Panc1 (cell line): ENCODE results near the gene NQO1. TPM values are rescaled to one million over a fixed set of nuclear protein-coding genes. Genes with fewer than 3 reads are reported as not detected.
A peak's percentile ranks its signal among the peaks of the same experiment; 100 is the strongest.
"Not testable (repeated sequence)": the region's sequence is repeated elsewhere in the genome, so short reads cannot be mapped to it uniquely, and the experiment has no call there.

Experiments used
- ATAC-seq: fragments of 200-7000 bp; cut with Tn5 transposase; 2 replicates; pipeline ENCODE4 v1.9.1; 2020; ENCODE audit warnings: mild to moderate bottlenecking, moderate library complexity
- BruUV-seq: library from RNA; stranded (reverse); fragments of 400-500 nt; replicated peaks from 2 replicates; lab custom pipeline; 2021; lab: Mats Ljungman, UMichigan
- CTCF ChIA-PET: fragments of 300-600 bp; sonication (Branson Sonifier 250); formaldehyde crosslinking; loops from one replicate; lab custom pipeline; 2022; ENCODE audit warnings: antibody characterized with exemption; lab: Charles Lee
- POLR2A ChIA-PET: fragments of 300-600 bp; sonication (Branson Sonifier 250); formaldehyde crosslinking; loops from one replicate; lab custom pipeline; 2022; ENCODE audit warnings: antibody characterized with exemption; lab: Charles Lee
- DNase-seq: peaks from one replicate; pipeline ENCODE4 v3.0.0-alpha.2; 2010; ENCODE audit warnings: low read depth, low spot score
- H3K27ac ChIP-seq: 2 replicates; pipeline ENCODE4 v1.5.1; 2011; ENCODE audit warnings: mild to moderate bottlenecking, low read length, inconsistent platforms
- H3K27me3 ChIP-seq: fragments of 200-500 bp; sonication (Bioruptor generic); 2 replicates; pipeline ENCODE4 v1.6.0; 2014; ENCODE audit warnings: low read length, inconsistent platforms; ENCODE audit not compliant: control insufficient read depth, insufficient read depth
- H3K36me3 ChIP-seq: fragments of 200-500 bp; sonication (Bioruptor generic); 2 replicates; pipeline ENCODE4 v1.5.1; 2014; ENCODE audit warnings: inconsistent platforms, mild to moderate bottlenecking, low read length, moderate library complexity; ENCODE audit not compliant: control insufficient read depth, insufficient read depth
- H3K4me1 ChIP-seq: 2 replicates; pipeline ENCODE4 v1.5.1; 2011; ENCODE audit warnings: inconsistent platforms, mild to moderate bottlenecking, low read length, moderate library complexity; ENCODE audit not compliant: control insufficient read depth, insufficient read depth
- H3K4me3 ChIP-seq, 2 experiments: 2 replicates each; pipeline ENCODE4 v1.5.1; 2011 to 2012; ENCODE audit warnings: low read depth in 2 of 2, low read length in 2 of 2, mild to moderate bottlenecking in 2 of 2, inconsistent platforms in 1 of 2, moderate library complexity in 1 of 2
- H3K9me3 ChIP-seq: fragments of 200-500 bp; sonication (Bioruptor generic); 2 replicates; pipeline ENCODE4 v1.5.1; 2014; ENCODE audit warnings: low read depth, mild to moderate bottlenecking, inconsistent platforms, low read length, moderate library complexity; ENCODE audit not compliant: control insufficient read depth, insufficient read depth
- CTCF ChIP-seq: fragments of 450-650 bp; IDR thresholded peaks from 2 replicates; pipeline ENCODE4 v1.5.1; 2017; ENCODE audit warnings: mild to moderate bottlenecking
- POLR2AphosphoS5 ChIP-seq: IDR thresholded peaks from 2 replicates; pipeline ENCODE4 v1.6.1; 2012; ENCODE audit warnings: mild to moderate bottlenecking, low read depth, low read length, moderate library complexity
- SIN3A ChIP-seq: IDR thresholded peaks from 2 replicates; pipeline ENCODE4 v1.6.1; 2012; ENCODE audit warnings: low read depth, mild to moderate bottlenecking, low read length, moderate library complexity, borderline replicate concordance; ENCODE audit not compliant: insufficient read depth
- TCF7L2 ChIP-seq: IDR thresholded peaks from 2 replicates; pipeline ENCODE4 v1.6.1; 2011; ENCODE audit warnings: mild to moderate bottlenecking, low read depth, low read length, inconsistent platforms
- in situ Hi-C: cut with HindIII; loops from 2 replicates; pipeline ENCODE4 v1.10.0; 2016; ENCODE audit warnings: low sequenced_read_pairs, low pct_unique_long_range_greater_than_20kb
- intact Hi-C: fragments of 100-400 bp; cut with micrococcal nuclease; formaldehyde crosslinking; loops from one replicate; pipeline ENCODE4 v1.10.0; 2022; ENCODE audit not compliant: unreplicated experiment
- total RNA-seq: library from RNA; stranded (reverse); gene quantifications from one replicate; pipeline ENCODE4 v1.2.1, GENCODE V29; 2021; ENCODE audit not compliant: unreplicated experiment
- TF ChIP-seq, protein P1 (sequence below), 2 experiments: IDR thresholded peaks; 2 replicates each; pipeline ENCODE4 v1.6.1; 2011 to 2012; ENCODE audit warnings: low read depth in 2 of 2, control low read depth in 1 of 2, low read length in 1 of 2, mild to moderate bottlenecking in 1 of 2, moderate library complexity in 1 of 2; ENCODE audit not compliant: insufficient read depth in 1 of 2

Gene NQO1
- total RNA-seq, 1 experiment from 2014 or later, result 147 TPM

DNA sequence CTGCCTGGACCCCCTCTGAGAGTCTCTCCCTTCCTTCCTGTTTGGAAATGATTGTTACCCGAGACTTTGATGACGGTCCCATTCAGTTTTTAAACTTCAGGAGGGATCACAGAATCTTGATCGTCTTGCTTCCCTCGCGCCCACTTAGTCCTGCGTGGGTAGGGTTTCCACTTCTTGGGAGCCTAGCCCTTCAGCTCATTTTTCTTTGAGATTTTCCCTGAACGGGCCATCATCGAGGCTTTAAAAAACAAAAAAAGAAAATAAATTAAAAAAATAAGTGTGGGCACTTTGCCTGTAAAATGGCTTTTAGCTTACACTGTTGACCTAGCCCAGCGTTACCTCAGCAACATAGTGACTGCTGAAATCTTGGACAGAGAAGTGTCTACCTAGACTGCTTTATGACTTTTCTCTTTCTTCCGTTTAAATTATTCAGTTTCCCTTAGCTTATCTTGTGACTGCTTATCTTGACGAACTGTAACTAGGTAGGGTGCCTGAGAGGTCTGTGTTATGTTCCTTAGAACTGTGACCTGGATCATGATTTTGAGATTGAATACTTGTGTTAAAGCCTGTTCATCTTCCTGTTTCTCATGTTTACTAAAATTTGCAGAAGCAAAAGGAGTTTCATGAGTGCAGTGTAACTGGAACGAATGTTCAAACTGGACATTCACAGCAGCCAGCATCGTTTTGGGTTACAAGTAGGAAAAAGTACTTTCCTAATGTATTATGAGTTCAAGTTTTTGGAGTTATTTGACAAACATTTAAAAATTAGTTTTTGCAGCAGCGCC, 36.6 kb upstream of the NQO1 start:
- intact Hi-C loops, result no loop called here
- in situ Hi-C loops, result no loop called here
- DNase-seq (no peak), ATAC-seq (peak; percentile 44)
- Histone ChIP-seq H3K9me3 (no peaks in the 10 kb centered on the region), H3K4me3 (peak overlapping the region; percentile 85 to 92), H3K36me3 (no peaks in the 10 kb centered on the region; the same call in 1 of the 2 replicates), H3K27ac (peak overlapping the region; percentile 93), H3K4me1 (peaks cover 7% of the 10 kb centered on the region), H3K27me3 (no peaks in the 10 kb centered on the region)
- BruUV-seq, result no TSS peak
- ChIA-PET CTCF (no interaction called here), POLR2A (no interaction called here)
- TF ChIP-seq TCF7L2, result no peak
- TF ChIP-seq SIN3A, result no peak
- TF ChIP-seq POLR2AphosphoS5, result no peak
- TF ChIP-seq, protein P1, sequence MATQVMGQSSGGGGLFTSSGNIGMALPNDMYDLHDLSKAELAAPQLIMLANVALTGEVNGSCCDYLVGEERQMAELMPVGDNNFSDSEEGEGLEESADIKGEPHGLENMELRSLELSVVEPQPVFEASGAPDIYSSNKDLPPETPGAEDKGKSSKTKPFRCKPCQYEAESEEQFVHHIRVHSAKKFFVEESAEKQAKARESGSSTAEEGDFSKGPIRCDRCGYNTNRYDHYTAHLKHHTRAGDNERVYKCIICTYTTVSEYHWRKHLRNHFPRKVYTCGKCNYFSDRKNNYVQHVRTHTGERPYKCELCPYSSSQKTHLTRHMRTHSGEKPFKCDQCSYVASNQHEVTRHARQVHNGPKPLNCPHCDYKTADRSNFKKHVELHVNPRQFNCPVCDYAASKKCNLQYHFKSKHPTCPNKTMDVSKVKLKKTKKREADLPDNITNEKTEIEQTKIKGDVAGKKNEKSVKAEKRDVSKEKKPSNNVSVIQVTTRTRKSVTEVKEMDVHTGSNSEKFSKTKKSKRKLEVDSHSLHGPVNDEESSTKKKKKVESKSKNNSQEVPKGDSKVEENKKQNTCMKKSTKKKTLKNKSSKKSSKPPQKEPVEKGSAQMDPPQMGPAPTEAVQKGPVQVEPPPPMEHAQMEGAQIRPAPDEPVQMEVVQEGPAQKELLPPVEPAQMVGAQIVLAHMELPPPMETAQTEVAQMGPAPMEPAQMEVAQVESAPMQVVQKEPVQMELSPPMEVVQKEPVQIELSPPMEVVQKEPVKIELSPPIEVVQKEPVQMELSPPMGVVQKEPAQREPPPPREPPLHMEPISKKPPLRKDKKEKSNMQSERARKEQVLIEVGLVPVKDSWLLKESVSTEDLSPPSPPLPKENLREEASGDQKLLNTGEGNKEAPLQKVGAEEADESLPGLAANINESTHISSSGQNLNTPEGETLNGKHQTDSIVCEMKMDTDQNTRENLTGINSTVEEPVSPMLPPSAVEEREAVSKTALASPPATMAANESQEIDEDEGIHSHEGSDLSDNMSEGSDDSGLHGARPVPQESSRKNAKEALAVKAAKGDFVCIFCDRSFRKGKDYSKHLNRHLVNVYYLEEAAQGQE (IDR thresholded peaks at IDR 0.05; ENCODE audit: insufficient read depth in 1 of 2, low read depth in 2 of 2, low read length in 1 of 2), result no peak
- no peak for TF ChIP-seq CTCF

DNA sequence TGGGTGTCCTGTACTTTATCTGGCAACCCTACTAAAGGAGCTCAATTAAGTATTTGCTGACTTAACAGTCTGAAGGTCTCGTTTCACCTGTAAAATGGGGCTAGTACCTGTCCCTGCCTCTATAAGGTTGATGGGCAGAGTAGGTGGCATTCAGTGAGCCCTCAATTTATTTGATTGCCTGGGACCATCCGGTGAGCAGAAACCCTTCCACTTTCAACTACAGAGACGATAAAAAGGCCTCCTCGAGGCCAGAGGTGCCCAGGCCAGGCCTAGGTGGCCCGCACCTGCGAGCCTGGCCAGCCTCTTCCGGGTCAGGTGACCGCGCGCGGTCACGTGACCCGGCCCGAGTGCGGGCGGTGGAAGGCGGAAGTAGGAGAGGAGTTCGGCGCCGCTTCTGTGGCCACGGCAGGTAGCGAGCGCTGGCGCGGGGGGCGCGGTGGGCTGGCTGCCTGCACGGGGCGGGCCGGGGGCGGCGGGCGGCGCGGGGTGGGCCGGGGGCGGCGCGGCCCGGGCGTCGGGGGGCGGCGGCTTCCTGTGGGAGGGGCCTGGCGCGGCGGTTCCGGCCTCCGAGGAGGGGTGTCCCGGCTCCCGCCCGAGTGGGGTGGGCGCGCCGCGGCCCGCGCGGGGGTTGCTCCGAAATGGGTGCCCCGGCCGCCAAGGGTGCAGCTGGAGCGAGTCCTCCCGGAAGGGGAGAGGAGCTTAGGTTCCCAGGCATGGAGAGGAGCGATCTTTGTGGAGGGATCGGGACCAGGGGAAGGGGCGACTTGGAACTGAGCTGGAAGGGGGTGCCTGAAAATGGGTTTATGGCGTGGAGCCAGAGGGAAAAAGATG, 35.8 kb upstream of the NQO1 start, which contains the start of gene WWP2:
TSS of gene WWP2 (plus strand) at position 350 of the 831 bp plus-strand sequence. CDS start 24,679 bp downstream, outside the sequence.
- CTCF ChIA-PET, result interaction anchor here (0.6 kb wide), 1 partner anchor 37 kb away, joined by 7 read pairs; no protein-coding TSS in a partner anchor
- POLR2A ChIA-PET, result no interaction called here

DNA sequence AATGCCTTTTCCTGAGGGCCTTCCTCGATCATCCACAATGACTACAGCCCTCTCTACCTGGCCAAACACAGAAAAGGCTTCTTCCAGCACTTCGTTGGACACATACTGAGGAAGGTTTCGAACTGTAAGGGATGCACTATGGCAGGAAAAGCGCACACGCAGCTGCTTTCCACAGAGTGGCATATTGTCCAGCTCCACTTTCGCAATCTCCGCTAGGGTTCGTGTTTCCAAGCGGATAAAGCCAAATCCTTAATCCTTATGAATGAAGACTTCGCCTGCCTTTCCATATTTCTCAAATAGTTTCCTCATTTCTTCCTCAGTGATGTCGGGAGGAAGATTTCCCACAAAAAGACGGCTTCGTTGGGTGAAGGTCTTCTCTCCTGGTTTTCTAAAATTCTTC, 31.0 kb upstream of the NQO1 start:
- intact Hi-C loops, H3K36me3 ChIP-seq, H3K27ac ChIP-seq, in situ Hi-C loops, ATAC-seq, CTCF ChIA-PET, DNase-seq, POLR2A ChIA-PET, H3K27me3 ChIP-seq, H3K4me1 ChIP-seq, H3K9me3 ChIP-seq, BruUV-seq: not testable (repeated sequence)
- H3K4me3 ChIP-seq, result peak overlapping the region; percentile 13 to 41; a peak in 2 of 4 replicates

More for the DNA sequence above, 35.8 kb upstream of the NQO1 start, which contains the start of gene WWP2:
- H3K36me3 ChIP-seq, result no peaks in the 10 kb centered on the region; the same call in 1 of the 2 replicates
- no TSS peak for BruUV-seq
- H3K27ac ChIP-seq, result peak within 1 kb of the TSS; percentile 93
- intact Hi-C loops, result no loop called here
- peak within 1 kb of the TSS; percentile 85 to 92 for H3K4me3 ChIP-seq
- in situ Hi-C loops, result no loop called here
- ATAC-seq, result peak; percentile 93
- no peak for TF ChIP-seq TCF7L2
- TF ChIP-seq POLR2AphosphoS5, result peak; percentile 46
- TF ChIP-seq SIN3A, result peak; percentile 71; the same call in 1 of the 2 replicates
- H3K9me3 ChIP-seq, result no peaks in the 10 kb centered on the region
- peaks cover 7% of the 10 kb centered on the region for H3K4me1 ChIP-seq
- no peaks in the 10 kb centered on the region for H3K27me3 ChIP-seq
- DNase-seq, result peak; percentile 18
